Panc1 (cell line): ENCODE results near the gene PPP1R16B. TPM values are rescaled to one million over a fixed set of nuclear protein-coding genes. Genes with fewer than 3 reads are reported as not detected.

Source experiments
- ATAC-seq: fragments of 200-7000 bp; cut with Tn5 transposase; 2 replicates; pipeline ENCODE4 v1.9.1; 2020; ENCODE audit warnings: mild to moderate bottlenecking, moderate library complexity
- BruUV-seq: library from RNA; stranded (reverse); fragments of 400-500 nt; replicated peaks from 2 replicates; lab custom pipeline; 2021; lab: Mats Ljungman, UMichigan
- CTCF ChIA-PET: fragments of 300-600 bp; sonication (Branson Sonifier 250); formaldehyde crosslinking; loops from one replicate; lab custom pipeline; 2022; ENCODE audit warnings: antibody characterized with exemption; lab: Charles Lee
- POLR2A ChIA-PET: fragments of 300-600 bp; sonication (Branson Sonifier 250); formaldehyde crosslinking; loops from one replicate; lab custom pipeline; 2022; ENCODE audit warnings: antibody characterized with exemption; lab: Charles Lee
- DNase-seq: peaks from one replicate; pipeline ENCODE4 v3.0.0-alpha.2; 2010; ENCODE audit warnings: low read depth, low spot score
- H3K27ac ChIP-seq: 2 replicates; pipeline ENCODE4 v1.5.1; 2011; ENCODE audit warnings: mild to moderate bottlenecking, low read length, inconsistent platforms
- H3K27me3 ChIP-seq: fragments of 200-500 bp; sonication (Bioruptor generic); 2 replicates; pipeline ENCODE4 v1.6.0; 2014; ENCODE audit warnings: low read length, inconsistent platforms; ENCODE audit not compliant: control insufficient read depth, insufficient read depth
- H3K36me3 ChIP-seq: fragments of 200-500 bp; sonication (Bioruptor generic); 2 replicates; pipeline ENCODE4 v1.5.1; 2014; ENCODE audit warnings: inconsistent platforms, mild to moderate bottlenecking, low read length, moderate library complexity; ENCODE audit not compliant: control insufficient read depth, insufficient read depth
- H3K4me1 ChIP-seq: 2 replicates; pipeline ENCODE4 v1.5.1; 2011; ENCODE audit warnings: inconsistent platforms, mild to moderate bottlenecking, low read length, moderate library complexity; ENCODE audit not compliant: control insufficient read depth, insufficient read depth
- H3K4me3 ChIP-seq, 2 experiments: 2 replicates each; pipeline ENCODE4 v1.5.1; 2011 to 2012; ENCODE audit warnings: low read depth in 2 of 2, low read length in 2 of 2, mild to moderate bottlenecking in 2 of 2, inconsistent platforms in 1 of 2, moderate library complexity in 1 of 2
- H3K9me3 ChIP-seq: fragments of 200-500 bp; sonication (Bioruptor generic); 2 replicates; pipeline ENCODE4 v1.5.1; 2014; ENCODE audit warnings: low read depth, mild to moderate bottlenecking, inconsistent platforms, low read length, moderate library complexity; ENCODE audit not compliant: control insufficient read depth, insufficient read depth
- POLR2AphosphoS5 ChIP-seq: IDR thresholded peaks from 2 replicates; pipeline ENCODE4 v1.6.1; 2012; ENCODE audit warnings: mild to moderate bottlenecking, low read depth, low read length, moderate library complexity
- SIN3A ChIP-seq: IDR thresholded peaks from 2 replicates; pipeline ENCODE4 v1.6.1; 2012; ENCODE audit warnings: low read depth, mild to moderate bottlenecking, low read length, moderate library complexity, borderline replicate concordance; ENCODE audit not compliant: insufficient read depth
- TCF7L2 ChIP-seq: IDR thresholded peaks from 2 replicates; pipeline ENCODE4 v1.6.1; 2011; ENCODE audit warnings: mild to moderate bottlenecking, low read depth, low read length, inconsistent platforms
- in situ Hi-C: cut with HindIII; loops from 2 replicates; pipeline ENCODE4 v1.10.0; 2016; ENCODE audit warnings: low sequenced_read_pairs, low pct_unique_long_range_greater_than_20kb
- intact Hi-C: fragments of 100-400 bp; cut with micrococcal nuclease; formaldehyde crosslinking; loops from one replicate; pipeline ENCODE4 v1.10.0; 2022; ENCODE audit not compliant: unreplicated experiment
- total RNA-seq: library from RNA; stranded (reverse); gene quantifications from one replicate; pipeline ENCODE4 v1.2.1, GENCODE V29; 2021; ENCODE audit not compliant: unreplicated experiment
- TF ChIP-seq, protein P1 (sequence below), 2 experiments: IDR thresholded peaks; 2 replicates each; pipeline ENCODE4 v1.6.1; 2011 to 2012; ENCODE audit warnings: low read depth in 2 of 2, control low read depth in 1 of 2, low read length in 1 of 2, mild to moderate bottlenecking in 1 of 2, moderate library complexity in 1 of 2; ENCODE audit not compliant: insufficient read depth in 1 of 2
- TF ChIP-seq, protein P2 (sequence below): fragments of 450-650 bp; IDR thresholded peaks from 2 replicates; pipeline ENCODE4 v1.5.1; 2017; ENCODE audit warnings: mild to moderate bottlenecking

PPP1R16B gene
- total RNA-seq, 1 experiment from 2014 or later = 0.92 TPM

DNA sequence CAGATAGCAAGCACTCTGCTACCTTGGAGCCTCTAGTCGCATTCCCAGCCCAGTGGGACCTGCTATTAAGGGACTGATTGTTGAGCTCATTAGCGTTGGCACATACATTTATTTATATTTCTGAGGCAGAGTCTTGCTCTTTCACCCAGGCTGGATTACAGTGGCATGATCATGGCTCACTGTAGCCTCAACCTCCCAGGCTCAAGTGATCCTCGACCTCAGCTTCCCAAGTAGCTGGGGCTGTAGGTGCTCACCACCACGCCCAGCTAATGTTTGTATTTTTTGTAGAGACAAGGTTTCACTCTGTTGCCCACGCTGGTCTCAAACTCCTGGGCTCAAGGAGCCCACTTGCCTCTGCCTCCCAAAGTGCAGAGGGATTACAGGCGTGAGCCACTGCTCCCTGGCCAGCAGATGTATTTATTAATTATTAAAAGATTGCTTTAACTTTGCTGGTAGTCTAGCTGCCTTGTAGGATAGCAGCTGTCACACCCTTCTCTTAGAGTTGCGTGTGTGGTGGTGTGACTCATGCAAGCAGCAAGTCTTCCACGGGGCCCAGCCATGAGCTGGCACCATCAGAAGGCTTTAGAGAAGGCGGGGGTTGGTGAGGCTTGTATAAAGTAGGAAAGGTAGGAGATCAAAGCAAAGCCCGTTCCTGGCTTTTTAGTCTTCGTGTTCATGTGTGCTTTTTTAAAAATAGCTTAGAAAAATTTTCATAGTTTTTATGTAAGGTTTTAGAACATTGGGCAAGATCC lies 40.8 kb upstream of the PPP1R16B start:
- intact Hi-C loops = no loop called here
- H3K4me1 ChIP-seq = no peaks in the 10 kb centered on the region
- no TSS peak for BruUV-seq

DNA sequence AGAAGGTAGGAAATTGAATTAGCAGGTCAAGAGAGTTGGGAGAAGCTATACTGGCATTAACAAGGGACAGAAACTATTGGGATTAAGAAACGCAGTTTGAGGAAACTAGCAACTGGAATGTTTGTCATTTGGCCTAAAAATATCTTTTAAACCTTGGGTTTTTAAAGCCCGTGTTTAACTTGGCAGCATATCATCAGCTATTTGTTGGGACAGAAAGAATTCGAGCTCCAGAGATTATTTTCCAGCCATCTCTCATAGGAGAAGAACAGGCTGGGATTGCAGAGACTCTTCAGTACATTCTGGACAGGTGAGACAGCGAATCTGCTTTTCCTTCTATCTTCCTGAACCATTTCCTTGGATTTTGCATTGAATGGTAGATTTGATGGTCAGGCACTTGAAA lies 39.4 kb upstream of the PPP1R16B start:
- CTCF ChIA-PET = no interaction called here
- ATAC-seq (no peak), DNase-seq (no peak)
- in situ Hi-C loops (no loop called here), intact Hi-C loops (no loop called here)
- Histone ChIP-seq H3K4me3 (no peak overlapping the region), H3K36me3 (peaks cover 18% of the 10 kb centered on the region), H3K4me1 (no peaks in the 10 kb centered on the region), H3K9me3 (no peaks in the 10 kb centered on the region), H3K27ac (no peak overlapping the region), H3K27me3 (no peaks in the 10 kb centered on the region)
- POLR2A ChIA-PET = no interaction called here
- BruUV-seq = no TSS peak
- TF ChIP-seq, protein P1, sequence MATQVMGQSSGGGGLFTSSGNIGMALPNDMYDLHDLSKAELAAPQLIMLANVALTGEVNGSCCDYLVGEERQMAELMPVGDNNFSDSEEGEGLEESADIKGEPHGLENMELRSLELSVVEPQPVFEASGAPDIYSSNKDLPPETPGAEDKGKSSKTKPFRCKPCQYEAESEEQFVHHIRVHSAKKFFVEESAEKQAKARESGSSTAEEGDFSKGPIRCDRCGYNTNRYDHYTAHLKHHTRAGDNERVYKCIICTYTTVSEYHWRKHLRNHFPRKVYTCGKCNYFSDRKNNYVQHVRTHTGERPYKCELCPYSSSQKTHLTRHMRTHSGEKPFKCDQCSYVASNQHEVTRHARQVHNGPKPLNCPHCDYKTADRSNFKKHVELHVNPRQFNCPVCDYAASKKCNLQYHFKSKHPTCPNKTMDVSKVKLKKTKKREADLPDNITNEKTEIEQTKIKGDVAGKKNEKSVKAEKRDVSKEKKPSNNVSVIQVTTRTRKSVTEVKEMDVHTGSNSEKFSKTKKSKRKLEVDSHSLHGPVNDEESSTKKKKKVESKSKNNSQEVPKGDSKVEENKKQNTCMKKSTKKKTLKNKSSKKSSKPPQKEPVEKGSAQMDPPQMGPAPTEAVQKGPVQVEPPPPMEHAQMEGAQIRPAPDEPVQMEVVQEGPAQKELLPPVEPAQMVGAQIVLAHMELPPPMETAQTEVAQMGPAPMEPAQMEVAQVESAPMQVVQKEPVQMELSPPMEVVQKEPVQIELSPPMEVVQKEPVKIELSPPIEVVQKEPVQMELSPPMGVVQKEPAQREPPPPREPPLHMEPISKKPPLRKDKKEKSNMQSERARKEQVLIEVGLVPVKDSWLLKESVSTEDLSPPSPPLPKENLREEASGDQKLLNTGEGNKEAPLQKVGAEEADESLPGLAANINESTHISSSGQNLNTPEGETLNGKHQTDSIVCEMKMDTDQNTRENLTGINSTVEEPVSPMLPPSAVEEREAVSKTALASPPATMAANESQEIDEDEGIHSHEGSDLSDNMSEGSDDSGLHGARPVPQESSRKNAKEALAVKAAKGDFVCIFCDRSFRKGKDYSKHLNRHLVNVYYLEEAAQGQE (IDR thresholded peaks at IDR 0.05; ENCODE audit: insufficient read depth in 1 of 2, low read depth in 2 of 2, low read length in 1 of 2) = no peak
- TF ChIP-seq SIN3A = no peak
- TF ChIP-seq TCF7L2 = no peak
- no peak for TF ChIP-seq POLR2AphosphoS5
- TF ChIP-seq, protein P2, sequence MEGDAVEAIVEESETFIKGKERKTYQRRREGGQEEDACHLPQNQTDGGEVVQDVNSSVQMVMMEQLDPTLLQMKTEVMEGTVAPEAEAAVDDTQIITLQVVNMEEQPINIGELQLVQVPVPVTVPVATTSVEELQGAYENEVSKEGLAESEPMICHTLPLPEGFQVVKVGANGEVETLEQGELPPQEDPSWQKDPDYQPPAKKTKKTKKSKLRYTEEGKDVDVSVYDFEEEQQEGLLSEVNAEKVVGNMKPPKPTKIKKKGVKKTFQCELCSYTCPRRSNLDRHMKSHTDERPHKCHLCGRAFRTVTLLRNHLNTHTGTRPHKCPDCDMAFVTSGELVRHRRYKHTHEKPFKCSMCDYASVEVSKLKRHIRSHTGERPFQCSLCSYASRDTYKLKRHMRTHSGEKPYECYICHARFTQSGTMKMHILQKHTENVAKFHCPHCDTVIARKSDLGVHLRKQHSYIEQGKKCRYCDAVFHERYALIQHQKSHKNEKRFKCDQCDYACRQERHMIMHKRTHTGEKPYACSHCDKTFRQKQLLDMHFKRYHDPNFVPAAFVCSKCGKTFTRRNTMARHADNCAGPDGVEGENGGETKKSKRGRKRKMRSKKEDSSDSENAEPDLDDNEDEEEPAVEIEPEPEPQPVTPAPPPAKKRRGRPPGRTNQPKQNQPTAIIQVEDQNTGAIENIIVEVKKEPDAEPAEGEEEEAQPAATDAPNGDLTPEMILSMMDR = no peak

More for the DNA sequence above, 40.8 kb upstream of the PPP1R16B start:
- ChIA-PET CTCF (no interaction called here), POLR2A (interaction anchor here (0.8 kb wide), 1 partner anchor 450 kb away, joined by 3 read pairs; no protein-coding TSS in a partner anchor)
- DNase-seq = peak; percentile 60
- H3K9me3 ChIP-seq = no peaks in the 10 kb centered on the region
- TF ChIP-seq TCF7L2 = no peak
- TF ChIP-seq, protein P2 = no peak
- no peak for TF ChIP-seq SIN3A
- TF ChIP-seq, protein P1 (IDR thresholded peaks at IDR 0.05; ENCODE audit: insufficient read depth in 1 of 2, low read depth in 2 of 2, low read length in 1 of 2) = no peak
- no peak for TF ChIP-seq POLR2AphosphoS5
- in situ Hi-C loops = no loop called here
- no peak overlapping the region for H3K27ac ChIP-seq
- H3K4me3 ChIP-seq = no peak overlapping the region
- H3K36me3 ChIP-seq = peaks cover 18% of the 10 kb centered on the region
- H3K27me3 ChIP-seq = no peaks in the 10 kb centered on the region
- ATAC-seq = peak; percentile 86
